H9 (cell line): ENCODE measurements around the gene TEX53. TPM values are rescaled to one million over a fixed set of nuclear protein-coding genes. Genes with fewer than 3 reads are reported as not detected.

Experiments
- DNase-seq: peaks from one replicate; pipeline ENCODE4 v3.0.0-alpha.2; 2017
- H2AFZ ChIP-seq: one replicate; pipeline ENCODE4 v1.6.1; 2013; ENCODE audit warnings: mild to moderate bottlenecking, low read length, control low read depth, moderate library complexity
- H2AK5ac ChIP-seq: 2 replicates; pipeline ENCODE4 v1.6.1; 2013; ENCODE audit warnings: low read length, control low read depth, mixed read lengths; ENCODE audit not compliant: insufficient read length
- H2BK120ac ChIP-seq: one replicate; pipeline ENCODE4 v1.6.1; 2013; ENCODE audit warnings: low read depth, mild to moderate bottlenecking, low read length, control low read depth, inconsistent platforms; ENCODE audit not compliant: poor library complexity, severe bottlenecking
- H2BK12ac ChIP-seq: 2 replicates; pipeline ENCODE4 v1.6.1; 2013; ENCODE audit warnings: low read length, control low read depth, mixed read lengths, low read depth; ENCODE audit not compliant: insufficient read length
- H2BK15ac ChIP-seq: 2 replicates; pipeline ENCODE4 v1.6.1; 2013; ENCODE audit warnings: low read depth, low read length, control low read depth
- H2BK20ac ChIP-seq: one replicate; pipeline ENCODE4 v1.6.1; 2013; ENCODE audit warnings: low read depth, mild to moderate bottlenecking, low read length, control low read depth, inconsistent platforms; ENCODE audit not compliant: poor library complexity, severe bottlenecking
- H2BK5ac ChIP-seq: 2 replicates; pipeline ENCODE4 v1.6.1; 2013; ENCODE audit warnings: low read length, control low read depth, mixed read lengths; ENCODE audit not compliant: insufficient read length
- H3K14ac ChIP-seq: 2 replicates; pipeline ENCODE4 v1.6.1; 2013; ENCODE audit warnings: low read length, control low read depth; ENCODE audit not compliant: insufficient read depth
- H3K18ac ChIP-seq: 2 replicates; pipeline ENCODE4 v1.6.1; 2013; ENCODE audit warnings: low read depth, mild to moderate bottlenecking, mixed read lengths, low read length, control low read depth; ENCODE audit not compliant: insufficient read length
- H3K23ac ChIP-seq: 2 replicates; pipeline ENCODE4 v1.6.1; 2013; ENCODE audit warnings: low read length, control low read depth, mixed read lengths, low read depth; ENCODE audit not compliant: insufficient read length
- H3K23me2 ChIP-seq: 2 replicates; pipeline ENCODE4 v1.6.1; 2013; ENCODE audit warnings: low read depth, mild to moderate bottlenecking, mixed read lengths, low read length, control low read depth; ENCODE audit not compliant: insufficient read length, poor library complexity, severe bottlenecking
- H3K27ac ChIP-seq: 2 replicates; pipeline ENCODE4 v1.5.1; 2013; ENCODE audit warnings: low read length, control low read depth, mixed read lengths, low read depth; ENCODE audit not compliant: insufficient read length
- H3K27me3 ChIP-seq: 2 replicates; pipeline ENCODE4 v1.6.1; 2013; ENCODE audit warnings: low read length, control low read depth, inconsistent platforms; ENCODE audit not compliant: insufficient read depth
- H3K4ac ChIP-seq: 2 replicates; pipeline ENCODE4 v1.6.1; 2013; ENCODE audit warnings: low read depth, mild to moderate bottlenecking, control low read depth, inconsistent platforms, low read length, moderate library complexity
- H3K4me1 ChIP-seq: 2 replicates; pipeline ENCODE4 v1.6.1; 2013; ENCODE audit warnings: low read length, control low read depth, inconsistent platforms; ENCODE audit not compliant: insufficient read depth
- H3K4me2 ChIP-seq: 2 replicates; pipeline ENCODE4 v1.6.1; 2013; ENCODE audit warnings: low read length, control low read depth, mixed read lengths; ENCODE audit not compliant: insufficient read length, insufficient read depth
- H3K56ac ChIP-seq: 2 replicates; pipeline ENCODE4 v1.6.1; 2013; ENCODE audit warnings: low read depth, mild to moderate bottlenecking, mixed read lengths, low read length, control low read depth; ENCODE audit not compliant: insufficient read length
- H3K79me1 ChIP-seq: 2 replicates; pipeline ENCODE4 v1.6.1; 2013; ENCODE audit warnings: low read depth, mild to moderate bottlenecking, moderate library complexity, low read length, control low read depth, inconsistent platforms; ENCODE audit not compliant: insufficient read depth, poor library complexity, severe bottlenecking
- H3K79me2 ChIP-seq: 2 replicates; pipeline ENCODE4 v1.6.1; 2013; ENCODE audit warnings: low read length, control low read depth, inconsistent platforms; ENCODE audit not compliant: insufficient read depth
- H3K9ac ChIP-seq: 2 replicates; pipeline ENCODE4 v1.6.1; 2013; ENCODE audit warnings: low read length, control low read depth, mixed read lengths; ENCODE audit not compliant: insufficient read length; ENCODE audit errors: extremely low read depth
- H3K9me3 ChIP-seq: one replicate; pipeline ENCODE4 v1.6.1; 2013; ENCODE audit warnings: low read depth, low read length, inconsistent platforms; ENCODE audit not compliant: control insufficient read depth
- H3T11ph ChIP-seq: one replicate; pipeline ENCODE4 v1.6.1; 2013; ENCODE audit warnings: mild to moderate bottlenecking, low read length, control low read depth, inconsistent platforms
- H4K20me1 ChIP-seq: one replicate; pipeline ENCODE4 v1.6.1; 2013; ENCODE audit not compliant: control insufficient read depth, insufficient read length, insufficient read depth
- H4K5ac ChIP-seq: 2 replicates; pipeline ENCODE4 v1.6.1; 2013; ENCODE audit warnings: low read depth, mild to moderate bottlenecking, mixed read lengths, low read length, control low read depth; ENCODE audit not compliant: insufficient read length
- H4K8ac ChIP-seq: replicated peaks from 2 replicates; pipeline ENCODE4 v1.6.1; 2013; ENCODE audit warnings: low read length, control low read depth, mixed read lengths, low read depth; ENCODE audit not compliant: insufficient read length
- H4K91ac ChIP-seq: 2 replicates; pipeline ENCODE4 v1.6.1; 2013; ENCODE audit warnings: low read depth, mild to moderate bottlenecking, moderate library complexity, mixed read lengths, low read length, control low read depth; ENCODE audit not compliant: insufficient read length
- H3K27ac Mint-ChIP-seq, 3 experiments: 2 replicates in 2 of 3; 3 replicates in 1 of 3; pipeline ENCODE4 v1.8.0; 2020 to 2021; ENCODE audit warnings: mixed read lengths in 3 of 3, mild to moderate bottlenecking in 1 of 3, moderate library complexity in 1 of 3
- H3K27me3 Mint-ChIP-seq: 2 replicates; pipeline ENCODE4 v1.8.0; 2021; ENCODE audit warnings: low read depth, mild to moderate bottlenecking, moderate library complexity, mixed read lengths
- H3K36me3 Mint-ChIP-seq, 3 experiments: 2 replicates in 2 of 3; 3 replicates in 1 of 3; pipeline ENCODE4 v1.8.0; 2020 to 2021; ENCODE audit warnings: low read depth in 3 of 3, mixed read lengths in 3 of 3; ENCODE audit not compliant: insufficient read depth in 1 of 3
- H3K4me1 Mint-ChIP-seq, 2 experiments: 2 replicates each; pipeline ENCODE4 v1.8.0; 2020; ENCODE audit warnings: mixed read lengths in 2 of 2
- H3K4me3 Mint-ChIP-seq, 2 experiments: 2 replicates in 1 of 2; 3 replicates in 1 of 2; pipeline ENCODE4 v1.8.0; 2020 to 2021; ENCODE audit warnings: mild to moderate bottlenecking in 2 of 2, mixed read lengths in 2 of 2, moderate library complexity in 1 of 2
- H3K9me3 Mint-ChIP-seq, 2 experiments: 2 replicates in 1 of 2; 3 replicates in 1 of 2; pipeline ENCODE4 v1.8.0; 2020; ENCODE audit warnings: mild to moderate bottlenecking in 2 of 2, mixed read lengths in 2 of 2, moderate library complexity in 1 of 2
- WGBS: extraction: QIAGEN DNeasy Blood & Tissue Kit; methylation state at CpG from one replicate; pipeline ENCODE4 v1.1.7; 2013; ENCODE audit warnings: missing lambda C conversion rate, low lambda C conversion rate, mixed read lengths; ENCODE audit not compliant: insufficient read length; ENCODE audit errors: extremely low coverage; 5-methylcytosine and 5-hydroxymethylcytosine counted together
- total RNA-seq: library from RNA; stranded (reverse); gene quantifications from 2 replicates; pipeline ENCODE4 v1.2.1, GENCODE V29; 2021
- TF ChIP-seq, protein P1 (sequence below): fragments of 200-600 bp; sonication (generic); conservative IDR thresholded peaks from 3 replicates; pipeline ENCODE4 v1.8.0; 2021; ENCODE audit warnings: antibody characterized with exemption, mild to moderate bottlenecking

Gene TEX53
- total RNA-seq, 1 experiment from 2014 or later = not detected

DNA sequence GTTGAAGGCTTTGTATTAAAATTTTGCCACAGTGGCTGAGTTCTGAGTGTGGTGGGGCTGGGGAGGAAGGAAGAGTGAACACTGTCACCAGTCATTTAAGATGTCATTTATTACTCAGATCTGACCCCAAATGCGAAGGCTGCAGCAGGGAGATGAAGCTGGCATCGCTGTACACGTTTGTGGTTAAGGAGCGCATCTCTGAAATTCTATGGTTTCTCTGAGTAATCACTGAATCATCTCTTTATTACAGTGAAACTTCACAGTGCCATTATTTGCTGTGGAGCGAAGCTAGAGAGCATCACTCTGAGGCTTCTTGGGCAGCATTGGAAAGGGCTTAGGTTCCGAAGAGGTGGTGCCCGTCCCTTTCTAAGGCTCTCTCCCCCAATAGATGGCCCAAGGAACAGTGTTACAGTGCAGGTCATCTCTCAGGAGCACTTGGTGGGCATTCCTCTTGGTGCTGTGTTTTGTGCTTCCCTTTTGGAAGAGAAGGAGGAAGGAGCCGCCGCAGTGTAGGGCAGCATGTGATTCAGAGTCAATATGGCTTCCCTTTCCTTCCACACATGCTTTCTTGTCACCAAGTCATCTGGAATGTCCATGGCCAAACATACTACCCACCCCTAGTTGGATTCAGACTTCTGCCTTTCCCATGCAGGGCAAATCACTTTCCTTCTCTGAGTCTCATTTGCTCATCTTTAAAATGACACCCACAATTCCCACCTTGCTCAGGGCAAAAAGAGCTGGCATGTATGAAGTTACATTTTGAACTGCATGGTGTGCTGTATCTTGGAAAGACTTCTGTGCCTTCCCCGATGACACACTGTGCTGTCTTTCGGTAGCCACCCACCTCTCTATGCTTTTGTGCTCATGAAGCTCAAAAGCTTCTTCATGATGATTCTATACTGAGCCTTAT, 33.7 kb upstream of the TEX53 start:
- Histone ChIP-seq H3K79me2 (no peaks in the 10 kb centered on the region), H2BK5ac (no peak overlapping the region), H4K8ac (no peak overlapping the region), H3K27ac (no peak overlapping the region), H2BK20ac (no peak overlapping the region), H3K23me2 (no peaks in the 10 kb centered on the region), H4K91ac (no peak overlapping the region), H4K5ac (no peak overlapping the region), H2BK12ac (no peak overlapping the region), H3K9me3 (no peaks in the 10 kb centered on the region), H3K4me1 (no peaks in the 10 kb centered on the region), H3K9ac (no peak overlapping the region), H3T11ph (no peak overlapping the region), H2BK120ac (no peak overlapping the region), H3K79me1 (no peaks in the 10 kb centered on the region), H3K14ac (no peak overlapping the region), H2AFZ (no peak overlapping the region), H3K4me2 (no peak overlapping the region), H3K18ac (no peak overlapping the region), H2BK15ac (no peak overlapping the region), H3K23ac (no peak overlapping the region), H3K27me3 (no peaks in the 10 kb centered on the region; the same call in 1 of the 2 replicates), H4K20me1 (no peaks in the 10 kb centered on the region), H3K56ac (no peak overlapping the region), H2AK5ac (no peak overlapping the region), H3K4ac (no peak overlapping the region)
- Mint-ChIP-seq H3K27ac (no peak overlapping the region), H3K4me1 (peaks cover 10 to 18% of the 10 kb centered on the region in 2 experiments), H3K27me3 (peaks cover 55% of the 10 kb centered on the region), H3K9me3 (no peaks in the 10 kb centered on the region), H3K4me3 (no peak overlapping the region), H3K36me3 (no peaks in the 10 kb centered on the region)
- DNase-seq = no peak
- TF ChIP-seq, protein P1, sequence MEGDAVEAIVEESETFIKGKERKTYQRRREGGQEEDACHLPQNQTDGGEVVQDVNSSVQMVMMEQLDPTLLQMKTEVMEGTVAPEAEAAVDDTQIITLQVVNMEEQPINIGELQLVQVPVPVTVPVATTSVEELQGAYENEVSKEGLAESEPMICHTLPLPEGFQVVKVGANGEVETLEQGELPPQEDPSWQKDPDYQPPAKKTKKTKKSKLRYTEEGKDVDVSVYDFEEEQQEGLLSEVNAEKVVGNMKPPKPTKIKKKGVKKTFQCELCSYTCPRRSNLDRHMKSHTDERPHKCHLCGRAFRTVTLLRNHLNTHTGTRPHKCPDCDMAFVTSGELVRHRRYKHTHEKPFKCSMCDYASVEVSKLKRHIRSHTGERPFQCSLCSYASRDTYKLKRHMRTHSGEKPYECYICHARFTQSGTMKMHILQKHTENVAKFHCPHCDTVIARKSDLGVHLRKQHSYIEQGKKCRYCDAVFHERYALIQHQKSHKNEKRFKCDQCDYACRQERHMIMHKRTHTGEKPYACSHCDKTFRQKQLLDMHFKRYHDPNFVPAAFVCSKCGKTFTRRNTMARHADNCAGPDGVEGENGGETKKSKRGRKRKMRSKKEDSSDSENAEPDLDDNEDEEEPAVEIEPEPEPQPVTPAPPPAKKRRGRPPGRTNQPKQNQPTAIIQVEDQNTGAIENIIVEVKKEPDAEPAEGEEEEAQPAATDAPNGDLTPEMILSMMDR = no peak
- WGBS = no CpG with 5 or more reads among the region's 11 CpGs
